Measurements from ENCODE around the gene CD82.

The CD82 gene

DNA sequence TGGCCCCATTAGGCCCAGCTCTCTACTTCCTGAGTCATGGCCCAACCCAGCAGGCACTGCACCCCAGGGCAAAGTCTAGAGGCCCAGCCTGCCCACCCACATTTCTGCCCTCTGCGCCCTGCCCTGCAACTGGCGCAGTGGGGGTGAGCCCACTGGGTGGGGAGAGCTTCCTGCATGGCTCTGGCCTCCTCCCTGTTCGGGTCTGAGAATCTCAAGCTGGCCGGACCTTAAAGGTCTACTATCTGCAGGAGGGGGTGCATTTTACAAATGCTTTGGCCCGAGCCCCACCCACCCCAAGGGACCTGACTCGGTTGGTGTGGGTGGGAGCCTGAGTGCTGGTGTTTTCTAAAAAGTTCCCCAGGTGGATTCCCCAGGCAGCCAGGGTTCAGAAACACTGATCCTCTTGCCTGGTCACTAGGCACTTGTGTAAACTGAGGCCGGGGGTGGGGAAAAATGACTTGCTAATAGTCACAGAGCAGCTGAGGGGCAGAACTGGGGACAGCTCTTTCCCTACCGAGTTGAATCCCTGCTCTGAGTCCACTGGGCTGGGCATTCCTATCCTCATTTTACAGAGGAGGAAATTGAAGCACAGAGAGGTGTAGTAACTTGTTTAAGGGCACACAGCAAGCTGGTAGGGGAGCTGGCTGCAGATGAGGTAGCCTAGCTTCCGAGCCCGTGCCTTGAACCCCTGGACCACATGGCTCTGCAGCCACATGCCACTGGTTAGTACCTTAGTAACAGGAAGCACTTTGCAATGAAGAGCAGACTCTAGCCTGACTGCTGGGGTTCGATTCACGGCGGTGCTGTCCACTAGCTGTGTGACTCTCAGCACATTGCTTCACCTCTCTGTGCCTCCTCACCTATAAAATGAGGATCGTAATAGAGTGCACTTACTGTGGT is 36.3 kb downstream of the CD82 start:
- no peak for DNase-seq (ENCODE audit: low spot score)

DNA sequence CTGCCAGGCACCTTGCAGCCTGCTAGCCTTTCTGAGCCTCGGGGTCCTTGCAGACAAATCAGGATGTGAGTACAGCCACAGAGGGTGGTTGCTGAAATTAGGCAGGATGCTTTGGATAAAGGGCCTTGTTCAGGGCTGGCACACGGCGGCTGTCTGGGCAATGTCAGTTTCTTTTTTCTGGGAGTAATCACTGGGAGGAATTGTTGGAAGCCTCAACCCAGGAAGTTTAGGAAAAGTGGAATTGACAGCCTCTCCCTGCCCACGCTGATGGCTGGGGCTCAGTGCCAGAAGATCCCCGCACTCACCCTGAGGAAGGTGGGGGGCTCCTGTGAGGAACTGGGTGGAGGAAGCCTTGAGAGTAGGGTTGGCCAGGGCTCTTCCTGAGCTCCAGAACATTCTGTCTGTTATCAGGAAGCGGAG is 37.4 kb downstream of the CD82 start:
- DNase-seq (ENCODE audit: low spot score): no peak

DNA sequence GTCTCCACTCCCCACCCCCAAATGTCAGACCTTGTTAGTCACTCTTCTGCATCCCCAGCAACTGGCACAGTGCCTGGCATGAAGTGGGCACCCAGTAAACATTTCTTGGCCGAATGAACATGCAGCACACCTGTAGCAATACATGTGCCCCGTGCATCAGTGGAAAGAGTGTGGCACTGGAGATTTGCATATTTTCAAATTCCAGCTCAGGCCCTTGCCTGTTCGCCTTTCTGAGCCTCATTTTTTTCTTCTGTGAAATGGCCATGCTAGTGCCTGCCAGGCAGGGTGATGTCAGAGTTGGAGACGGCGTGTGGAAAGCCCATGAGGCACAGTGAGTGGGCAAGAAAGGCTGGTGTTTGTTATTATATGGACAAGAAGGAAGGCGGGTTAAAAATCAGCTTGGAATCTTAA is 38.7 kb downstream of the CD82 start:
- DNase-seq (ENCODE audit: low spot score): no peak

DNA sequence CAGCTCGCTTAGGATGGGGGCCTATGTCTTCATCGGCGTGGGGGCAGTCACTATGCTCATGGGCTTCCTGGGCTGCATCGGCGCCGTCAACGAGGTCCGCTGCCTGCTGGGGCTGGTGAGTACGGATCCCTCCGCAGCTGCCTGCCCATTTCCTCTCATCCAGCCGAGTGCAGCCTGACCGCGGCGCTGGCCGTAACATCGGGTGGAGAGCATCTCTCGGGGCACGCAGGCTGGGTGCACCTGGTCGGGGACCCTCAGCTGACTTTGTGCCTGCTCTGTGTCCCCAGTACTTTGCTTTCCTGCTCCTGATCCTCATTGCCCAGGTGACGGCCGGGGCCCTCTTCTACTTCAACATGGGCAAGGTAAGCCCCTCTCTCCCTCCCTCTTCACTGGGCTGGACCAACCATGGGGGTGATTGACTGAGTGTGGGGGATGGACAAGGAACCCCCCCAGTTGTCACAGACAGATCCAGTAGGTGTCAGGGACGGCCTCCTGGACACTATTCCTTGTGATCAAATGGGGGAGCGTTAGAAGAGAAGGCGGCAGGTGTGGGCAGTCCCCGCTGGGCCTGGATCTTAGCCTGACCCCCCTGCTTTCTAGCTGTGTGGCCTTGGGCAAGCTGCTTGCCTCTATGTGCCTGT is 39.7 kb downstream of the CD82 start:
- DNase-seq (ENCODE audit: low spot score): no peak

DNA sequence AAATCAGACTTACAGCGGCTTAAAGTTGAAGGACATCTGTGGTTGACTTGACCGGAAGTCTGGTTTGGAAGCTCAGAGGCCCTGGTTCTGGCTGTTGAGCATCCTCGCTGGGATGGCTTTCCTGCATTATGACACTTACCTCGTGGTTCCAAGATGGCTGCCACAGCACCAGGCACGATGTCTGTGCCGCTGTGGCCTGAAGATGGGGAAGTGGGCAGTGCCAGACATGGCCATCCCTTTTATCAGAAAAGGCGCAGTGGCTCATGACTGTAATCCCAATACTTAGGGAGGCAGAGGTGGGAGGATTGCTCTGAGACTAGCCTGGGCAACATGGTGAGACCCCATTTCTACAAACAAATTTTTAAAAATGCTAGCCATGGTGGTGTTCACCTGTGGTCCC is 40.5 kb downstream of the CD82 start:
- DNase-seq (ENCODE audit: low spot score): no peak

DNA sequence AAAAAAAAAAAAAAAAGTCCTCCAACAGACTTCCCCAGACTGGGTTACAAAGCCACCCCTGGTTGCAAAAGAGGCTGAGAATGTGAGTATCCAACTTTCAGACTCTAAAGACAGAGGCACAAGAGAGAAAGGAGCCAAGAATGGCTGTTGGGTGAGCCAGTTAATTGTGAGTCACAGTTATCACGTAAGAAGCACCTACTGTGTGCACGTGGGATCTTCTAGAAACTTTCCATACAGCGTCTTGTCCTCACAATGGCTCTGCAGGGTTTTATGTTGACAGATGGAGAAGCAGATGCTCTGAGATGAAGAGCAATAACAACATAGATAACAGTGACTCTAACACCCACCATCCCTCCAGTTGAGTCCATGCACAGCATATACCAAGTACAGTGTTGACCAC is 41.0 kb downstream of the CD82 start:
- no peak for DNase-seq (ENCODE audit: low spot score)

DNA sequence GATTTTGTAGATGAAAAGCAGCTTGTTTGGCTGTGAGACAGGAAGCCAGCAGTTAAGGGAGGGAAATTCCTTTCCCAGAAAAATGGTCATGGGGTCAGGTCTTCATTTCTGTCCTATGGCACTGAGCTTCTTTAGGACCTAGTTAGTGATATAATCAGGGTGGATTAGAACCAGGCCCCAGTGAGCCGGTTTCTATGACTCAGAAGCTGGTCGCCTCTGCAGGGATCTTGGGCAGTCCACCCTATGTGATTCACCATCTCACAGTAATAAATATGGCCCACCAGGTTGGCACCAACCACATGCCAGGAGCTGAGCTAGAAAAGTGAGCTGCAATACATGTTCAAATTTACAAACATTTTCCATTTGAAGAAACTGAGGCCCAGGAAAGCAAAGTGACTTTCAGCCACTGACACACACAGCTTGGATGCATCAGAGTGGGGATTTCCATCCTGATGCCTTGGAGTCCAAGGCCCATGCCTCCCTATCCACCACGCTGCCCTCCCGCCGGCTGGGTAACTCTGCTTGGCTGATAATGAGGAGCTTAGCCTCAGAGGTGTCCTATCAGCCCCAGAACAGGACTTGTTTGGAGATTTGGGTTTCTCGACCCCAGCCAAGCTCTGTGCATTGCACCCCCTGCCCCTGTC is 42.0 kb downstream of the CD82 start:
- DNase-seq (ENCODE audit: low spot score): no peak

DNA sequence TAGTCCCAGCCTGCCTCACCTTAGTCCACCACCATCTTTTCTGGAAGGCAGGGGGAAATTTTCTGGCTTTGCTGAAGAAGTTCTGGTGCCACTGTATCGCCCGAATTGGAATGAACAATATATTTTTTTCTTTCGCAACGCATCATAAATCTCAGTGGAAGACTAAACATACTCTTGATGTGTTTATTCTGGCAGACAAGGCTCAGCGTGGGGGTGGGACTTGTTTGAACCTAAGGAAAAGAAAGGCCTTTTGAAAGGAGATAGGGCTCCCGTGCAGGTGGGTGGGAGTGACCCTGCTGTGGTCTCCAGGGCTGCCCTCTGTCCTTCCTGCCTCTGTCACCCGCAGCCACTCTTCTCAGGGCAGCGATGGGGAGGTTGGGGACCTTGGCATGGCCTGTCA is 42.5 kb downstream of the CD82 start:
- no peak for DNase-seq (ENCODE audit: low spot score)

DNA sequence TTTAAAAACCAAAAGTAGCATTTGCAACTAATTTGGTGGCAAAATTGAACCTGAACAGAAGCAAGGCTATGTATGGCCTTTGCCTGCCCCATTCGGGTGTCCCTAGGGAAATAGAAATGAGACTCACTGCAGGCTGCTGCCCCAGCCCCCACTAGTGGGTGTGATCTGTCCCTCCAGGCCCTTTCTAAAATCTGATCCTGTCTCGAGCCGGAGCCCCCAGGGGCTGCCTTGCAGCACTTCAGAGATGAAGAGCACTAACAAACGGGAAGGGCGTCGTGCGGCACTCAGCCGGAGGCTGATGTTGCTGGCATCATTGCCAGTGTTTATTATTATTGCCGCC is 43.2 kb downstream of the CD82 start:
- no peak for DNase-seq (ENCODE audit: low spot score)

DNA sequence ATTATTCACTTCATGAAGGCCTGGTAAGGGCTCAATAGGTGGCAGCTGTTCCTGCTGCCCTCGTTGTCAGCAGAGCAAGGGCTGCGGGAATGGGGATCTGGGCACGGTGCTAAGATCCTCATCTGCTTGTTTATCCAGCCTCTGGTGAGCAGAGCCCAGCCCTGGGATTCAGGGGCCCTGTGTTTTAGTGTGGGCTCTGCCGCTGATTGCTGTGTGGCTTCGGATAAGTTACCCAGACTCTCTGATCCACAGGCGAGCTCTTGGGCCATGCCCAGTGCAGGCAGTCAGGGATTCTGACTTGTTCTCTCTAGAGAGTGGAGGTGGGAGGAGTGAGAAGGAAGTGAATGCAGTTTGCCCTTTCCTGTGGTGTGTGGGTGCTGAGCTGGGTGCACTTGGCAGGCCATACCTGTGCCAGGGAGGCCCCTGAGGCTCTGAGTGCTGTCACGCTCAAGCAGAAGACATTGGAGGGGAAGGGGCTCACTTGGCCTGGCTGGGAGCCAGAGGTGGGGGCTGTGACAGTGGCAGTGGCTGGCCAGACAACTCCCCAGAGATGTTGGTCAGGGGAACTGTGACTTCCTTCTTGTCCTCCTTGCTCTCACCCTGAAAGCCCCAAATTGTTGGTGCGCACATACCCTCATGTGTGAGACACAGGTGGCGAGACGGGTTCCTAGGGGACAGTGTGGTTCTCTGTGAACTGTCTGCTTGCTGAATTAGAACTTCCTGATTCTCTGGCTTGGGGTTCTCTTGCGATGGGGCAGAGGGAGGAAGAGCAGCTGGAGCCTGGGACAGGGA is 43.7 kb downstream of the CD82 start:
- DNase-seq (ENCODE audit: low spot score): no peak

DNA sequence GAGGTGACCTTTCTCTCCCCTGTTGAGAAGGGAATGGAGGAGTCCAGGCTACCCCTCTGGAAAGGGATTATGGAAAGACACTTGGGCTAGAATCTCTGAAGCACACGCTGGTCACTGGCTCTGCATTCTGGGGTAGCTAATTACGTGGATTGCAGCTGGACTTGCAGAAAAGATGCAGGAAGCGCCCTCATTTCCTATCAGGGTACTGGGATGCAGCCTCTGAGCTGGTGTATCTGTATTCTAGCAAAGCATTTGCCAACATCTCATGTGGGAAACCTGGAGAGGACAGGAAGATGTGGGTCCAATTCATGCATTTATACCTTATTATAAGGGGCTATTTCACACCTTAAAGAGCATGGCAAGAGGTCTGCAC is 44.3 kb downstream of the CD82 start:
- DNase-seq (ENCODE audit: low spot score): no peak

DNA sequence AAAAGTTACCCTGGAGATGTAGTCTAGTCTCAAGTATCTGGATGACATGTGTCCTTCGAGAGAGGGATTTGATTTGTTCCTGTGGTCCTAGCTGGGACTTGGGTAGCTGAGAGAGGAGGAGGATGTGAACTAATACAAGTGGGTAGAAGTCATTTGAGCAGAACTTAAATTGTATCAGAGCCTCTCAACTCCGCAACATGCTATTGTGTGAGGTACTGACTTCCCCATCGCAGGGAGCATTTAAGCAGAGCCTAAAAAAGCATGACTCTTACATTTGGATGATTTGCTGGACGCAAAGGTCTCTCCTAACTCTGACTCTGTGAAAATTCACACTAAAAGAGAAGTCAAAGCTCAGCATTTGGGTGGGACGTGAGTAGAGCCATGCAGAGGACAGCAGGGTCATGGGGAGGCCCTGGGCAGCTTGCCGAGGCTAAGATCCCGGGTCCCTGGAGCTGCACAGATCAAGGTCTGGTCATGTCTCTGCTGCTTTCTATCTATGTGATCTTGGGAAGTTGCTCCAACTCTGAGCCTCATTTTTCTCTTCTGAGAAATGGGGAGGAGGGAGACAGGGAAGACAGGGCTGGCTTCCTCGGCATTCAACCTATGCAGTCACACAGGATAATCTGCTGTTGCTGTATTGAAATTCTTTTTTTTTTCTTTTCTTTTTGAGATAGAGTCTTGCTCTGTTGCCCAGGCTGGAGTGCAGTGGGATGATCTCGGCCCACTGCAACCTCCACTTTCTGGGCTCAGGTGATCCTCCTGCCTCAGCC is 44.9 kb downstream of the CD82 start:
- DNase-seq (ENCODE audit: low spot score): no peak

DNA sequence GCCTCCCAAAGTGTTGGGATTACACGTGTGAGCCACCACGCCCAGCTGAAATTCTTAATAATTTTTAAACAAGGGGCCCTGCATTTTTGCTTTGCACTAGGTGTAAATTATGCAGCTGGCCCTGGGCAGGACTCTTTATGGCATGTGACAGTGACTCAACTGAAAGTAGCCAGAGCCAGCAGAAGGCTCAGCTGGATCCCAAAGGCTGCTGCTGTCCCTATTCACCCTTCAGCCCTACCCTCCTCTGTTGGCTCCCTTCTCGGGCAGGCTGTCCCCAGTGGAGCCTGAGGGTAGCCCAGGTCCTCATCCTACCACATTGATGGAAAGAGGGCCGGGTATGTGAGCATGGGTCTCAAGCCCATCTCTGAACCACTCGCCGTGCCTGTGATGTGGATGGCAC is 45.6 kb downstream of the CD82 start:
- DNase-seq (ENCODE audit: low spot score): no peak

DNA sequence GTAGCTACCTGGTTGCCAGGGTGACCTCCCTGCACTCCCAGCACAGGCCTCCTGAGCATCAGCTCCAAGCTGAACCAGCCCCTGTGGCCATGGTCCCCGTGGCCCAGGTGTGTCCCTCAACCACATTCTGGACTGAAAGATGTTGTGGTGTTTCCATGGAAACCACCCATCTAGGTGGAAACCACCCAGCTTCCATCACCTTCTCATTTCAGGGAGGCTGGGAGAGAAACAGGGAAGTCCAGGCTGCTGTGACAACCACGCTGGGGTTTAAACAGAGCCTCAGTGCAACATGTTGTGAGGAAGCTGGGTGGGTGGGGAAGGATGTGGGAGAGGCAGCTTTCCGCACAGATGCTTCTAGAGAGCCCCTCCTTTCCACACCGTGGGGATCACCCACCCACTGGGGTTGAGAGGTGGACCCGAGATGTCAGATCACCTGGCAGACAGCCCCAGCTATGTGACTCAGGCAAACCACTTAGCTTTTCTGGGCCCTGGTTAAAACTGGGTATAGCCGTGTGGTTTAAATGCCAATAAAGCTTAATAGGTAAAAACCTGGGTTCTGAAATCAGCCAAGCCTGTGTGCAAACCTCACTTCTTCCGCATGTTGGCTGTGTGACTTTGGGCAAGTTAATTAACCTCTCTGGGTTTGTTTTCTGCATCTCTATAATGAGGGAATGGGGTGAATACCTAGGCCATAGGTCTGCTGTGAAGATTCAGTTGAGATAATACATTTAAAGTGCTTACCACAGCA is 46.4 kb downstream of the CD82 start:
- DNase-seq (ENCODE audit: low spot score): no peak

DNA sequence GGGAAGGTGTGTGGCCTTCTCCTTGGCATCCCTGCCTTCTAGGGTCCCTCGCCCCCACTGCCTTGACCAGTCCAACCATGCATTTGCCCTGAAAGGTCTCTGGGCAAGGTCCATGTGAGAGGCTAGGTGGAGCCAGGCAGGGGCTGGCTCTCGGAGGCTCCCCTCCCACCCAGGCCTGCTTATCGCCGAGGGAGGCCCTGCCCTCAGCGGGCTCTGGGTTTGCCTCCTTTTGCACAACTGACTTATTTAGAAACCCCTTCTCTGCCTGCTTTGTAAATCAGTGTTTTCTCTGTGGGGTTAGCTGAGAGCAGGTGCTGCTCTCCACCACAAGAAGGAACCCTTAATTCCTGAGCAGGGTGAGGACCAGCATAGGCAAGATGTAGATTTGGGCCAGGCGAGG is 47.7 kb downstream of the CD82 start:
- DNase-seq (ENCODE audit: low spot score): no peak

DNA sequence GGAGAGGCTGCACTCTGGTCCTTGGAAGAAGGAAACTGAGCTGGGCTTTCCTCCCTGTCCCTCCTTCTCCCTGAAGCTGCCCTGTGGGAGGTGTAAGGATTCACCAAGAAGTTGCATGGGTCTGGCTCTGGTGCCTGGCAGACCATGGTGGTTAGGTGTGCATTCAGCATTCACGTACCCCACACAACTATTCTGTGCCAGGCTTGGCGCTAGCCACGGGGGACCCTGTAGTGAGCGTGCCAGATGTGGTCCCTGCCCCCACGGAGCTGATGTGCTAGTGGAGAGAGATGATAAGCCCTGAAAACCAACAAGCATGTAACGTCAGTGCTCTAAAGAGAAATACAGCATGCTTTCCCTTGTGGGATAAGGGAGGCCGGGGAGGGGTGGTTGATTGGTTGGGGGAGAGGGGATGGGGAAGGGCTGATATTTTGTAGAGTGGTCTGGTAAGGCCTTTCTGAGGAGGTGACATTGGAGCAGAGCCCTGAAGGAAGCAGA is 48.9 kb downstream of the CD82 start:
- no peak for DNase-seq (ENCODE audit: low spot score)

DNA sequence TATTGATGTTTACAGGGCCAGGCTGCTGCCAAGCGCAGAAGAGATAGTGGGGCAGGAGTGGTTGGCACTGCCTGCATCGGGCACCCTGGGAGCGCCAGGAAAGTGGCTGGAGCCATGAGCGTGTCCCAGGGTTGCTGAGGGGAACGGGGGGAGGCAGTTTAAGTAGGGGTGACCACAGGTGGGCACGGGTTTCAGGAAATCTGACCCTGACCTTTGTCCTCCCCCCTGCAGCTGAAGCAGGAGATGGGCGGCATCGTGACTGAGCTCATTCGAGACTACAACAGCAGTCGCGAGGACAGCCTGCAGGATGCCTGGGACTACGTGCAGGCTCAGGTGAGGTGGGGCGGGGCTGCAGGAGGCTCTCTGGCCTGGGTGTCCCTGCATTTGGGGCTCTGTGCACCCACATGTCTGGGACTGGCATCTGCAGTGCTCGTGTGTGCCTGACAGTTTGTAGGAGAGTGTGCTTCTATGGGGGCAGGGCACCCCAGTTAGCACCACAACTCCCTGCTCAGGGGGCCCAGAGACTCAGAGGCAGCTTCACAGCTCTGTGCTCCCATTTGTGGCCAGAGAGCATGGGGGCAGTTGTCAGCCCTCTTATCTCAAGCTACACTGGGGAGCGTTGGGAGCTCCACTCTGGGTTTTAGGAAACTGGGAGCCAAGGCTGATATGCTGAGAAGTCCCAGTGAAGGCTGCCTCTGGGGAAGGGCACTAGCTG is 49.7 kb downstream of the CD82 start:
- DNase-seq (ENCODE audit: low spot score): no peak

DNA sequence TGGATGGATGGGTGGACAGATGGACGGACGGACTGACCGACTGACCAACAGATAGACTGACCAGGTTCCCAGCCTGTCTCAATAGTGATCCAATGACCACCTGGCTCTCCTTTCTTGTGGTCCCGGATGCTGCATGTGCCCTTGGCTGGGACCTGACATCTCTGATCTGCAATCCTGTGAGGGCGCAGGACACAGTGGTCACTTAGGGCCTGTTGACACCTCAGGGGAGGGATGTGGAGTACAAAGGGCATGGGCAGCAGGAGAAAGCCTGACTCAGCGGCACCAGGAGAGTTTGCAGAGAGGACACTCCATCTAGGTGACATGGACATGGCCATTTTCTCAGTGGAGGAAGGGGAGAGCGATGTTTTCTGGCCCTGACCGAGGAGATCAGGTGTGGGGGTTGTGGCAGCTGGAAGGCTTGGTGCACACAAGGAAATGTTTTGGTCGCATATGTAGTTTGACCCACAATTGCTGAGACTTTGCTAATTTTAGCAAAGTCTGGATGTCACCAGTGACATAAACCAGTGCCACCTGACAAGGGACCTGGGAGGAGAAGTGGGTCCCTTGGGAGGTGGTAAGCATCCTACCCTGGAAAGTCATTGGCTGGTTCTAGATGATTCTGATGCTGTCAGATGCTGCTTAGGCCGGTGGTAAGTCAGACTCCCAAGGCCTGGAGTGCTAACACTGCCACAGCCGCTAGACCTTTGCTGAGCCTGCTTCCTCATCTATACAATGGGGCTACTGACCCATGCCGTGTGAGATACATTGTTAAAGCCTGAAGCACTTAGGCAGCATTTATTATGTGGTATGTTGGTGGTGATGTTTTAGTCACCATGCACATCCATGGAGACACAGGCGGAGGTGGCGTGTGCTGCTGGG is 50.7 kb downstream of the CD82 start:
- DNase-seq (ENCODE audit: low spot score): no peak
